HG02588 (cell line): Measurements from ENCODE around the gene IL22RA2.
"Not testable (repeated sequence)": the region's sequence is repeated elsewhere in the genome, so short reads cannot be mapped to it uniquely, and the experiment has no call there.

ENCODE experiments used
- ATAC-seq: cut with Tn5 transposase; IDR thresholded peaks from one replicate; pipeline ENCODE4 v1.9.1; 2021; ENCODE audit warnings: mild to moderate bottlenecking, moderate library complexity; ENCODE audit not compliant: unreplicated experiment

The IL22RA2 gene

GRCh38 chr6:137126875-137127485 is 46.5 kb downstream of the IL22RA2 start:
- ATAC-seq, result no peak

GRCh38 chr6:137123078-137123477 is 50.4 kb downstream of the IL22RA2 start:
- no peak for ATAC-seq

- no peak for ATAC-seq
These were observed 50.8 kb downstream of the IL22RA2 start for GRCh38 chr6:137122612-137123011.

- no peak for ATAC-seq
These were observed 51.9 kb downstream of the IL22RA2 start for GRCh38 chr6:137121401-137121997.

- no peak for ATAC-seq
These were observed 52.7 kb downstream of the IL22RA2 start for GRCh38 chr6:137120748-137121147.

- ATAC-seq, result no peak
These were observed 54.0 kb downstream of the IL22RA2 start for GRCh38 chr6:137119196-137120104.

- ATAC-seq, result no peak
These were observed 55.9 kb downstream of the IL22RA2 start for GRCh38 chr6:137117581-137117980.

GRCh38 chr6:137116807-137117206 is 56.6 kb downstream of the IL22RA2 start:
- ATAC-seq, result no peak

- ATAC-seq, result no peak
These were observed 57.8 kb downstream of the IL22RA2 start for GRCh38 chr6:137115658-137116057.

- no peak for ATAC-seq
These were observed 61.4 kb downstream of the IL22RA2 start for GRCh38 chr6:137112067-137112355.

- no peak for ATAC-seq
These were observed 62.0 kb downstream of the IL22RA2 start for GRCh38 chr6:137111296-137112066.

- ATAC-seq, result no peak
These were observed 65.7 kb downstream of the IL22RA2 start for GRCh38 chr6:137107767-137108105.

- not testable (repeated sequence) for ATAC-seq
These were observed 66.2 kb downstream of the IL22RA2 start for GRCh38 chr6:137107047-137107766.

GRCh38 chr6:137106183-137106582 is 67.3 kb downstream of the IL22RA2 start:
- no peak for ATAC-seq

- ATAC-seq, result no peak
These were observed 68.1 kb downstream of the IL22RA2 start for GRCh38 chr6:137105375-137105774.

GRCh38 chr6:137104926-137105325 is 68.5 kb downstream of the IL22RA2 start:
- no peak for ATAC-seq

- ATAC-seq, result peak; percentile 91
These were observed 70.5 kb downstream of the IL22RA2 start for GRCh38 chr6:137102851-137103492.

- ATAC-seq, result no peak
These were observed 71.2 kb downstream of the IL22RA2 start for GRCh38 chr6:137102050-137102848.

GRCh38 chr6:137099689-137100403 is 73.6 kb downstream of the IL22RA2 start:
- ATAC-seq, result no peak
